Measurements from ENCODE around the gene SNX9. TPM values are rescaled to one million over a fixed set of nuclear protein-coding genes. Genes with fewer than 3 reads are reported as not detected.

SNX9 gene
- total RNA-seq, 4 donors from 2014 or later: 29.4 to 44.9 (median 33.3) TPM

DNA sequence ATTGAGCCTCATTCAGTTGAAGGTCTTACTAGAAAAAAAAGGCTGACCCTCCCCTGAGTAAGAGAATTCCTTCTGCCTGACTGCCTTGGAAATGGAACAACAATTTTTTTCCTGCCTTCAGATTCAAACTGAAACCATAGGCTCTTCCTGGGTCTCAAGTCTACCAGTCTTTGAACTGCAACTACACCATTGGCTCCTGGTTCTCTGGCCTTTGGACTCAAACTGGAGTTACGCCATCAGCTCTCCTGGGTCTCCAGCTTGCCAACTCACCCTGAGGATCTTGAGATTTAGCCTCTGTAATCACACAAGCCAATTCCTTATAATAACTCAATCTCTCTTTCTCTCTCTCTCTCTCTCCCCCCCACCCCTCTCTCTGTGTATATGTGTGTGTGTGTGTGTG, 36.0 kb upstream of the SNX9 start:
- Histone ChIP-seq H3K27me3 (no peaks in the 10 kb centered on the region), H3K36me3 (no peaks in the 10 kb centered on the region), H3K27ac (no peak overlapping the region), H3K9me3 (no peaks in the 10 kb centered on the region), H3K4me1 (peaks cover 0 to 5% of the 10 kb centered on the region in 2 donors), H3K4me3 (no peak overlapping the region)
- intact Hi-C loops (cut with DNase I; ENCODE audit: low total_unique reads) (no loop called here), in situ Hi-C loops (cut with MboI; ENCODE audit: low sequenced_read_pairs in 4 of 4) (no loop called here)
- ATAC-seq: no peak
- peak in 1 of 2 donors; percentile 46 for DNase-seq
- TF ChIP-seq, protein P1, sequence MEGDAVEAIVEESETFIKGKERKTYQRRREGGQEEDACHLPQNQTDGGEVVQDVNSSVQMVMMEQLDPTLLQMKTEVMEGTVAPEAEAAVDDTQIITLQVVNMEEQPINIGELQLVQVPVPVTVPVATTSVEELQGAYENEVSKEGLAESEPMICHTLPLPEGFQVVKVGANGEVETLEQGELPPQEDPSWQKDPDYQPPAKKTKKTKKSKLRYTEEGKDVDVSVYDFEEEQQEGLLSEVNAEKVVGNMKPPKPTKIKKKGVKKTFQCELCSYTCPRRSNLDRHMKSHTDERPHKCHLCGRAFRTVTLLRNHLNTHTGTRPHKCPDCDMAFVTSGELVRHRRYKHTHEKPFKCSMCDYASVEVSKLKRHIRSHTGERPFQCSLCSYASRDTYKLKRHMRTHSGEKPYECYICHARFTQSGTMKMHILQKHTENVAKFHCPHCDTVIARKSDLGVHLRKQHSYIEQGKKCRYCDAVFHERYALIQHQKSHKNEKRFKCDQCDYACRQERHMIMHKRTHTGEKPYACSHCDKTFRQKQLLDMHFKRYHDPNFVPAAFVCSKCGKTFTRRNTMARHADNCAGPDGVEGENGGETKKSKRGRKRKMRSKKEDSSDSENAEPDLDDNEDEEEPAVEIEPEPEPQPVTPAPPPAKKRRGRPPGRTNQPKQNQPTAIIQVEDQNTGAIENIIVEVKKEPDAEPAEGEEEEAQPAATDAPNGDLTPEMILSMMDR (IDR thresholded peaks at IDR 0.05 in 4 of 5, conservative IDR thresholded peaks at IDR 0.05 in 1 of 5): no peak
- no peak for TF ChIP-seq POLR2A (IDR thresholded peaks at IDR 0.05)

DNA sequence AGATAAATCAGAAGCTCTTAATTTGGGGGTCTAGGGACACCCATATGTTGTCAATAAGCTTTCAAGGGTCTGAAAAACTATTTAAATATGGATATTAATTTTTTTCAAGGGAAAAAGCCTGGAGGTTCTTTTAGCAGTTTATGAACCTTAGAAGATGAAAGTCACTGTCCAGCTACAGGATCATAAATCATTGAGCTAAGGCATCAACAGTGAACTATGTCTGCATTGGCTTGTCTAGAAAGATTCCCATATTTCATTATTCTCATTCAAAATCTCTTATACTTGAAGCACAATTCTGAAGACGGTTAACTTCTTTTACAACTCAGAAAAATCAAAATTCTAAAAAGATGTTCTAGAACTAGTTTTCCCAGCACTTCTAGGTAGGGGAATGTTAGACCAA, 34.9 kb upstream of the SNX9 start:
- no peak for ATAC-seq

DNA sequence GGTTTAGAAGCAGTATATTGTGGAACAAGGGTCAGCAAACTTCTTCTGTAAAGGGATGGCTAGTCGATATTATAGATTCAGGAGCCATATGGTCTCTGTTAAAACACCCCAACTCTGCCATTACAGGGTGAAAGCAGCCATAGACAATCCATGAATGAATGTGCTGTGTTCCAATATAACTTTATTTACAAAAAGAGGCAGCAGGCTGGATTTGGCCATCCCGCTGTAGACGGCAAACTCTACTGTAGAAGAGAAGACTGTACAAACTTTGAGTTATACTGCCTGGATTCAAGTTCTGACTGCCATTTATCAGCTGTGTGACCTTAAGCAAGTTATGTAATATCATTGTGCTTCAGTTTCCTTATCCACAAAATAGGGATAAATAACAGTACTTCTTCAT, 33.7 kb upstream of the SNX9 start:
- no peak for TF ChIP-seq POLR2A (IDR thresholded peaks at IDR 0.05)
- TF ChIP-seq, protein P1 (IDR thresholded peaks at IDR 0.05 in 4 of 5, conservative IDR thresholded peaks at IDR 0.05 in 1 of 5): no peak
- no peak overlapping the region for H3K27ac ChIP-seq
- DNase-seq (no peak), ATAC-seq (no peak)
- no peak overlapping the region for H3K4me3 ChIP-seq
- no peaks in the 10 kb centered on the region for H3K36me3 ChIP-seq
- H3K9me3 ChIP-seq: no peaks in the 10 kb centered on the region
- intact Hi-C loops (cut with DNase I; ENCODE audit: low total_unique reads): no loop called here
- in situ Hi-C loops (cut with MboI; ENCODE audit: low sequenced_read_pairs in 4 of 4): no loop called here
- no peaks in the 10 kb centered on the region for H3K27me3 ChIP-seq
- H3K4me1 ChIP-seq: peaks cover 0 to 5% of the 10 kb centered on the region in 2 donors

More for the DNA sequence above, 34.9 kb upstream of the SNX9 start:
- in situ Hi-C loops (cut with MboI; ENCODE audit: low sequenced_read_pairs in 4 of 4) (no loop called here), intact Hi-C loops (cut with DNase I; ENCODE audit: low total_unique reads) (no loop called here)
- H3K9me3 ChIP-seq: no peaks in the 10 kb centered on the region
- TF ChIP-seq POLR2A (IDR thresholded peaks at IDR 0.05): no peak
- TF ChIP-seq, protein P1 (IDR thresholded peaks at IDR 0.05 in 4 of 5, conservative IDR thresholded peaks at IDR 0.05 in 1 of 5): no peak
- no peaks in the 10 kb centered on the region for H3K27me3 ChIP-seq
- H3K36me3 ChIP-seq: no peaks in the 10 kb centered on the region
- DNase-seq: no peak
- H3K4me1 ChIP-seq: peaks cover 0 to 5% of the 10 kb centered on the region in 2 donors
- H3K4me3 ChIP-seq: no peak overlapping the region
- no peak overlapping the region for H3K27ac ChIP-seq

DNA sequence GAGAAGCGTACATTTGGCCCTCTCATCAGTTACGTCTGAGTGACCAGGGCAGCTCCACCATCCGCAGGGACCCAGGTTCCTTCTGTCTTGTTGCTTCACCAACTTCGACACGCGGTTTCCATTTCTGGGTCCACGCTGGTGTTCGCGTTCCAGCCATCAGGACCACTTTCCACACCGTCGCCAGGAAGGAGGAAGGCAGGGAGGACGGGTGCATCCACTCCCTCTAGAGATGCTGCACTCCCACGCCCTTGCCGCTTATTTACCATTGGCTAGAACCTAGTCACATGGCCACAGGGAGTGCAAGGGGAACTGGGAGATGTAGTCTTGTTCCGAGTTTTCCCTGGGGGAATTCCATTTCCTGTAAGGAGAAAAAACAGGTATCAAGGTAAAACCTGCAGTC, 33.2 kb upstream of the SNX9 start:
- TF ChIP-seq, protein P1 (IDR thresholded peaks at IDR 0.05 in 4 of 5, conservative IDR thresholded peaks at IDR 0.05 in 1 of 5): no peak
- TF ChIP-seq POLR2A (IDR thresholded peaks at IDR 0.05): no peak
- ATAC-seq (no peak), DNase-seq (no peak)
- in situ Hi-C loops (cut with MboI; ENCODE audit: low sequenced_read_pairs in 4 of 4) (no loop called here), intact Hi-C loops (cut with DNase I; ENCODE audit: low total_unique reads) (no loop called here)
- no peaks in the 10 kb centered on the region for H3K27me3 ChIP-seq
- no peak overlapping the region for H3K27ac ChIP-seq
- H3K4me3 ChIP-seq: no peak overlapping the region
- H3K9me3 ChIP-seq: no peaks in the 10 kb centered on the region
- no peaks in the 10 kb centered on the region for H3K36me3 ChIP-seq
- H3K4me1 ChIP-seq: peaks cover 0 to 5% of the 10 kb centered on the region in 2 donors

DNA sequence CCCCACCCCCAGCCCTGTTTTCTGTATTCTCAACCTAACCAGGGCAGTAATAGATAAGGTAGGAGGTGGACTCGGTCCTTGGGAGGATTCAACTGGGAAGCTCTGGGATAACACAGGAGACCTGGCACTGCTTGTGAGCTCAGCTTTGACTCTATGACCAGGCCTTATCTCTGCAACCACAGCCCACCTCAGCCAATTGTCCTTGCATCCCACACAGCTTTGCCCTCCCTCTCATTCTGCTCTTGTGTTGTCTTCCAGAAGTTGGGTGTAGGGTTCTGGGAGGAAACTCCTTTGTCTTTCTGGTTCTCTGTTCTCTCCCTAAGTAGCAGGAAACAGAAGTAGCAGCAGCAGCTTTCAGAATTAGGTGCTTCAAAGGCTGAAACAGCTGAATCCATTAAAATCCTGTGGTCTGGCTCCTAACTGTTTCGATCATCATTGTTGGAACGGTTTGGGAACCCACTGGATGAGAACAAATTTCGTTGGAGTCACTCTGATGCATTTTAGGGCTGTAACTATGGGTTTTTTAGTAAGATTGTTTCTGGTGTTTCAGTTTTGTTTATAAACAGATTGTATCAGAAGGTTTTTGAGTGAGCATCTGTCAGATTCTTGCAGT, 32.4 kb upstream of the SNX9 start:
- ATAC-seq: no peak
- Histone ChIP-seq H3K27me3 (no peaks in the 10 kb centered on the region), H3K4me3 (no peak overlapping the region), H3K36me3 (no peaks in the 10 kb centered on the region), H3K4me1 (peaks cover 0 to 5% of the 10 kb centered on the region in 2 donors), H3K27ac (no peak overlapping the region), H3K9me3 (no peaks in the 10 kb centered on the region)
- TF ChIP-seq, protein P1 (IDR thresholded peaks at IDR 0.05 in 4 of 5, conservative IDR thresholded peaks at IDR 0.05 in 1 of 5): no peak
- no peak for TF ChIP-seq POLR2A (IDR thresholded peaks at IDR 0.05)
- intact Hi-C loops (cut with DNase I; ENCODE audit: low total_unique reads): no loop called here
- in situ Hi-C loops (cut with MboI; ENCODE audit: low sequenced_read_pairs in 4 of 4): no loop called here
- no peak for DNase-seq
